B cell (primary cell): Measurements from ENCODE around the gene POLR2J.

Experiments
- EZH2 ChIP-seq: IDR thresholded peaks from 2 replicates; pipeline ENCODE4 v1.6.1; 2012; ENCODE audit warnings: borderline replicate concordance, low read depth, mild to moderate bottlenecking, moderate library complexity, low read length; ENCODE audit not compliant: insufficient read depth, poor library complexity, severe bottlenecking
- TF ChIP-seq, protein P1 (sequence below): fragments of 200-600 bp; IDR thresholded peaks from one replicate; pipeline ENCODE4 v1.8.0; 2022; ENCODE audit warnings: antibody characterized with exemption, mild to moderate bottlenecking

DNA sequence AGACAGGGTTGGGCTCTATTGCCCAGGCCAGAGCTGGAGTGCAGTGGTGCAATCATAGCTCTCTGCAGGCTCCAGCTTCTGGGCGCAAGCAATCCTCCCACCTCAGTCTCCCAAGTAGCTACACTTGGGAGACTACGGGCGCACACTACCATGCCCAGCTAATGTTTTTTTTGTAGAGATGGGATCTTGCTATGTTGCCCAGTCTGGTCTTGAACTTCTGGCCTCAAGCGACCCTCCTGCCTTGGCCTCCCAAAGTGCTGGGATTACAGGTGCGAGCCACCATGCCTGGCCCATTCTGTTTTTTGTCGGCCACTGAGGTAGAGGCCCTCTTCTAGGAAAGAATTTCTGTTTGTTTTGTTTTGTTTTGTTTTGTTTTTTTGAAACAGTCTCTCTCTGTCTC lies 26.3 kb downstream of the POLR2J start:
- TF ChIP-seq, protein P1, sequence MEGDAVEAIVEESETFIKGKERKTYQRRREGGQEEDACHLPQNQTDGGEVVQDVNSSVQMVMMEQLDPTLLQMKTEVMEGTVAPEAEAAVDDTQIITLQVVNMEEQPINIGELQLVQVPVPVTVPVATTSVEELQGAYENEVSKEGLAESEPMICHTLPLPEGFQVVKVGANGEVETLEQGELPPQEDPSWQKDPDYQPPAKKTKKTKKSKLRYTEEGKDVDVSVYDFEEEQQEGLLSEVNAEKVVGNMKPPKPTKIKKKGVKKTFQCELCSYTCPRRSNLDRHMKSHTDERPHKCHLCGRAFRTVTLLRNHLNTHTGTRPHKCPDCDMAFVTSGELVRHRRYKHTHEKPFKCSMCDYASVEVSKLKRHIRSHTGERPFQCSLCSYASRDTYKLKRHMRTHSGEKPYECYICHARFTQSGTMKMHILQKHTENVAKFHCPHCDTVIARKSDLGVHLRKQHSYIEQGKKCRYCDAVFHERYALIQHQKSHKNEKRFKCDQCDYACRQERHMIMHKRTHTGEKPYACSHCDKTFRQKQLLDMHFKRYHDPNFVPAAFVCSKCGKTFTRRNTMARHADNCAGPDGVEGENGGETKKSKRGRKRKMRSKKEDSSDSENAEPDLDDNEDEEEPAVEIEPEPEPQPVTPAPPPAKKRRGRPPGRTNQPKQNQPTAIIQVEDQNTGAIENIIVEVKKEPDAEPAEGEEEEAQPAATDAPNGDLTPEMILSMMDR, result no peak
- TF ChIP-seq EZH2, result no peak
